Stomach (tissue), 4 donors: Measurements from ENCODE around the gene CSNK2A2.

Experiments used
- POLR2A ChIP-seq, 4 donors: fragments of 450-650 bp; IDR thresholded peaks; one replicate each; pipeline ENCODE4 v1.6.1; 2016; ENCODE audit warnings: antibody characterized with exemption in 4 of 4, control low read depth in 2 of 4, mild to moderate bottlenecking in 1 of 4, moderate library complexity in 1 of 4
- TF ChIP-seq, protein P1 (sequence below), 7 experiments: fragments of 450-650 bp in 4 of 7; fragments of 200-600 bp in 3 of 7; sonication (generic) in 3 of 7; IDR thresholded peaks; one replicate each; pipeline ENCODE4 v1.5.1; 2016 to 2019; ENCODE audit warnings: antibody characterized with exemption in 7 of 7, control low read depth in 2 of 7, mild to moderate bottlenecking in 1 of 7

DNA sequence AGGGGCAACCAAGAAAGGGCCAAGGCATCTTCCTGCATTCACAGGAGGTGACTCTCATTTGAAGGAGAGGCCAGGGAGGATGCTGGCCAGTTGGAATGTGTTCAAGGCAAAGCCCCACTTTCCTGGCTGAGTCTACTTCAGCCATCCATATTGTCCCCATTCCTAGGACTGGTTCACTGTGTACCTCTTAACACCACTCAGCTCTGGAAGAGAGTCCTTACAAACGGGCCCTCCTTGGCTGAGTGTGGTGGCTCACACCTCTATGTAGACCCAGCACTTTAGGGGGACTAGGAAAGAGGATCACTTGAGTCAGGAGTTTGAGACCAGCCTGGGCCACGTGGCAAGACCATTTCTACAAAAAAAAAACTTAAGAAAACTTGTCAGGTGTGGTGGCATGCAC lies 40.7 kb downstream of the CSNK2A2 start:
- no peak for TF ChIP-seq POLR2A (IDR thresholded peaks at IDR 0.05)
- TF ChIP-seq, protein P1, sequence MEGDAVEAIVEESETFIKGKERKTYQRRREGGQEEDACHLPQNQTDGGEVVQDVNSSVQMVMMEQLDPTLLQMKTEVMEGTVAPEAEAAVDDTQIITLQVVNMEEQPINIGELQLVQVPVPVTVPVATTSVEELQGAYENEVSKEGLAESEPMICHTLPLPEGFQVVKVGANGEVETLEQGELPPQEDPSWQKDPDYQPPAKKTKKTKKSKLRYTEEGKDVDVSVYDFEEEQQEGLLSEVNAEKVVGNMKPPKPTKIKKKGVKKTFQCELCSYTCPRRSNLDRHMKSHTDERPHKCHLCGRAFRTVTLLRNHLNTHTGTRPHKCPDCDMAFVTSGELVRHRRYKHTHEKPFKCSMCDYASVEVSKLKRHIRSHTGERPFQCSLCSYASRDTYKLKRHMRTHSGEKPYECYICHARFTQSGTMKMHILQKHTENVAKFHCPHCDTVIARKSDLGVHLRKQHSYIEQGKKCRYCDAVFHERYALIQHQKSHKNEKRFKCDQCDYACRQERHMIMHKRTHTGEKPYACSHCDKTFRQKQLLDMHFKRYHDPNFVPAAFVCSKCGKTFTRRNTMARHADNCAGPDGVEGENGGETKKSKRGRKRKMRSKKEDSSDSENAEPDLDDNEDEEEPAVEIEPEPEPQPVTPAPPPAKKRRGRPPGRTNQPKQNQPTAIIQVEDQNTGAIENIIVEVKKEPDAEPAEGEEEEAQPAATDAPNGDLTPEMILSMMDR (IDR thresholded peaks at IDR 0.05): no peak
